Vagina (tissue), 2 donors: ENCODE measurements around the gene CDC73. TPM values are rescaled to one million over a fixed set of nuclear protein-coding genes. Genes with fewer than 3 reads are reported as not detected.

Experiments
- DNase-seq, 2 donors: peaks; one replicate each; pipeline ENCODE4 v3.0.0-alpha.2; 2017; ENCODE audit errors: extremely low spot score in 2 of 2
- H3K27ac ChIP-seq: fragments of 200-600 bp; sonication (generic); one replicate; pipeline ENCODE4 v1.5.1; 2019
- H3K27me3 ChIP-seq: fragments of 200-600 bp; sonication (generic); one replicate; pipeline ENCODE4 v1.5.1; 2019
- H3K36me3 ChIP-seq, 2 donors: fragments of 200-600 bp; sonication (generic); one replicate each; pipeline ENCODE4 v1.5.1; 2017 to 2019
- H3K4me1 ChIP-seq: fragments of 200-600 bp; sonication (generic); one replicate; pipeline ENCODE4 v1.5.1; 2019
- H3K4me3 ChIP-seq, 2 donors: fragments of 200-600 bp; sonication (generic); 1 replicate in 1 of 2; 2 replicates in 1 of 2; pipeline ENCODE4 v1.5.1; 2016 to 2019
- H3K9me3 ChIP-seq: fragments of 200-600 bp; sonication (generic); one replicate; pipeline ENCODE4 v1.5.1; 2019
- CTCF ChIP-seq, 3 experiments: fragments of 450-650 bp in 2 of 3; fragments of 200-600 bp in 1 of 3; sonication (generic) in 1 of 3; IDR thresholded peaks; one replicate each; pipeline ENCODE4 v1.5.1; 2017 to 2019; ENCODE audit warnings: antibody characterized with exemption in 3 of 3, mild to moderate bottlenecking in 2 of 3, moderate library complexity in 2 of 3
- POLR2A ChIP-seq, 2 donors: fragments of 450-650 bp; IDR thresholded peaks; one replicate each; pipeline ENCODE4 v1.6.1; 2017; ENCODE audit warnings: antibody characterized with exemption in 2 of 2, mild to moderate bottlenecking in 2 of 2, moderate library complexity in 2 of 2
- POLR2AphosphoS5 ChIP-seq, 2 donors: sonication (generic); formaldehyde crosslinking; IDR thresholded peaks; one replicate each; pipeline ENCODE4 v1.9.0; 2017; ENCODE audit warnings: antibody characterized with exemption in 2 of 2, mild to moderate bottlenecking in 2 of 2, low read depth in 1 of 2; ENCODE audit not compliant: insufficient read depth in 1 of 2
- intact Hi-C: fragments of 100-400 bp; cut with DNase I; formaldehyde crosslinking; loops from one replicate; pipeline ENCODE4 v1.15.1; 2023
- total RNA-seq: library from RNA; depleted of rRNA; stranded (reverse); fragments of >200 nt; gene quantifications from one replicate; pipeline ENCODE4 v1.2.3, GENCODE V29; 2016

Gene CDC73
- total RNA-seq, 1 donor from 2014 or later: 28.5 TPM

- Histone ChIP-seq H3K9me3 (no peaks in the 10 kb centered on the region), H3K4me3 (no peak overlapping the region), H3K27me3 (no peaks in the 10 kb centered on the region), H3K36me3 (no peaks in the 10 kb centered on the region), H3K27ac (no peak overlapping the region), H3K4me1 (no peaks in the 10 kb centered on the region)
- TF ChIP-seq POLR2A (IDR thresholded peaks at IDR 0.05): no peak
- TF ChIP-seq CTCF (IDR thresholded peaks at IDR 0.05): no peak
- no peak for TF ChIP-seq POLR2AphosphoS5 (IDR thresholded peaks at IDR 0.05; ENCODE audit: insufficient read depth in 1 of 2, low read depth in 1 of 2)
- intact Hi-C loops: no loop called here
- no peak for DNase-seq
Observed at GRCh38 chr1:193270996-193271395, 149.2 kb downstream of the CDC73 start.

GRCh38 chr1:193275773-193276172, 153.9 kb downstream of the CDC73 start:
- H3K9me3 ChIP-seq: no peaks in the 10 kb centered on the region
- no peaks in the 10 kb centered on the region for H3K36me3 ChIP-seq
- TF ChIP-seq CTCF (IDR thresholded peaks at IDR 0.05) (no peak), POLR2AphosphoS5 (IDR thresholded peaks at IDR 0.05; ENCODE audit: insufficient read depth in 1 of 2, low read depth in 1 of 2) (no peak), POLR2A (IDR thresholded peaks at IDR 0.05) (no peak)
- H3K4me1 ChIP-seq: no peaks in the 10 kb centered on the region
- intact Hi-C loops: no loop called here
- no peak for DNase-seq
- no peak overlapping the region for H3K4me3 ChIP-seq
- no peak overlapping the region for H3K27ac ChIP-seq
- no peaks in the 10 kb centered on the region for H3K27me3 ChIP-seq

- H3K27me3 ChIP-seq: no peaks in the 10 kb centered on the region
- no peaks in the 10 kb centered on the region for H3K36me3 ChIP-seq
- no peak overlapping the region for H3K4me3 ChIP-seq
- H3K4me1 ChIP-seq: no peaks in the 10 kb centered on the region
- H3K27ac ChIP-seq: no peak overlapping the region
- TF ChIP-seq POLR2AphosphoS5 (IDR thresholded peaks at IDR 0.05; ENCODE audit: insufficient read depth in 1 of 2, low read depth in 1 of 2) (no peak), CTCF (IDR thresholded peaks at IDR 0.05) (no peak), POLR2A (IDR thresholded peaks at IDR 0.05) (no peak)
- H3K9me3 ChIP-seq: no peaks in the 10 kb centered on the region
- no peak for DNase-seq
- intact Hi-C loops: no loop called here
Observed at GRCh38 chr1:193278968-193279367, 157.1 kb downstream of the CDC73 start.

GRCh38 chr1:193281894-193282293, 160.1 kb downstream of the CDC73 start:
- Histone ChIP-seq H3K27me3 (no peaks in the 10 kb centered on the region), H3K4me3 (no peak overlapping the region), H3K36me3 (no peaks in the 10 kb centered on the region), H3K27ac (no peak overlapping the region), H3K4me1 (no peaks in the 10 kb centered on the region), H3K9me3 (no peaks in the 10 kb centered on the region)
- TF ChIP-seq POLR2A (IDR thresholded peaks at IDR 0.05) (no peak), POLR2AphosphoS5 (IDR thresholded peaks at IDR 0.05; ENCODE audit: insufficient read depth in 1 of 2, low read depth in 1 of 2) (no peak), CTCF (IDR thresholded peaks at IDR 0.05) (no peak)
- no peak for DNase-seq
- intact Hi-C loops: no loop called here

GRCh38 chr1:193283016-193283415, 161.2 kb downstream of the CDC73 start:
- no peak for DNase-seq
- H3K9me3 ChIP-seq: no peaks in the 10 kb centered on the region
- TF ChIP-seq POLR2A (IDR thresholded peaks at IDR 0.05) (no peak), POLR2AphosphoS5 (IDR thresholded peaks at IDR 0.05; ENCODE audit: insufficient read depth in 1 of 2, low read depth in 1 of 2) (no peak), CTCF (IDR thresholded peaks at IDR 0.05) (no peak)
- H3K27me3 ChIP-seq: no peaks in the 10 kb centered on the region
- no peaks in the 10 kb centered on the region for H3K4me1 ChIP-seq
- H3K4me3 ChIP-seq: no peak overlapping the region
- H3K27ac ChIP-seq: no peak overlapping the region
- intact Hi-C loops: no loop called here
- H3K36me3 ChIP-seq: no peaks in the 10 kb centered on the region
